Memory B cell (primary cell): Measurements from ENCODE around the gene TRERF1.
A peak's percentile ranks its signal among the peaks of the same experiment; 100 is the strongest.
"Not testable (repeated sequence)": the region's sequence is repeated elsewhere in the genome, so short reads cannot be mapped to it uniquely, and the experiment has no call there.

ENCODE experiments used
- ATAC-seq: fragments of 150-1000 bp; cut with Tn5 transposase; 2 replicates; pipeline ENCODE4 v1.10.0; 2021; ENCODE audit warnings: low read depth, mild to moderate bottlenecking, moderate library complexity
- DNase-seq, 2 donors: peaks; one replicate each; pipeline ENCODE4 v3.0.0; 2022; ENCODE audit warnings: low spot score in 2 of 2
- H3K27ac Mint-ChIP-seq: one replicate; pipeline ENCODE4 v1.8.0; 2022; ENCODE audit warnings: mild to moderate bottlenecking, moderate library complexity, mixed read lengths
- H3K27me3 Mint-ChIP-seq: one replicate; pipeline ENCODE4 v1.8.0; 2022; ENCODE audit warnings: mixed read lengths
- H3K36me3 Mint-ChIP-seq: one replicate; pipeline ENCODE4 v1.8.0; 2022; ENCODE audit warnings: mild to moderate bottlenecking, mixed read lengths
- H3K4me1 Mint-ChIP-seq: one replicate; pipeline ENCODE4 v1.8.0; 2022; ENCODE audit warnings: mixed read lengths
- H3K4me3 Mint-ChIP-seq: one replicate; pipeline ENCODE4 v1.8.0; 2022; ENCODE audit warnings: mild to moderate bottlenecking, moderate library complexity, mixed read lengths
- H3K9me3 Mint-ChIP-seq: one replicate; pipeline ENCODE4 v1.8.0; 2022; ENCODE audit warnings: mixed read lengths

The TRERF1 gene

DNA sequence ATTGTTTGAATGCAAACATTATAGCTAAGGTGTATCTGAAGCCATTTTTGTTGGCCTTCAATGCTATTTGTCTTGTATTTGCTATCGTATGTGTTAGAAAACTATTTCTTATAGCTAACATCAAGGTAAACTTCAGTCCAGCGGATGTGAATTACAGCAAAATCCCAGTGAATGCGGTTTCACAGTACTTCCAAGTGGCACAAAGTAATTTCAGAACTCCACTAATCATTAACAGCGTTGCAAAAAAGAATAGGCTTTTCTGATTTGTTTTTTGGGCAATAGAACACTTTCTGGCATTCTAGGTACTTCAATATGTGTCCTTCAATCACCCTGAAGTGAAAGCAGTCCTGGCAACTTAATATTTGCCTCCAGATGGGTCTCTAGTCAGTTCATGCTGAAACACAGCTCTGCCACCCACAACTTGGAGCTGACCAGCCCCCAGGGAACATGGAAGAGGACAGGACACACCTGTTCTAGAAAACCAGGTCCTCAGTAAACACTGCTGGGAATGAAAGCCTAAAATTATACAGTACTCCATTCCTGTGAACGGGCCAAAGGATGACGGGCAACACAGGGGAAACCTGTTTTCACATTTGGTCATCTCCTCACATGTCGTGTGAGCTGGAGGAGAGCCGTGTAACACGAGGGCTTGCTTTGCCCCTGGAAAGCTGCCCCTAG lies 224.4 kb downstream of the TRERF1 start:
- Mint-ChIP-seq H3K4me3 (no peak overlapping the region), H3K27ac (no peak overlapping the region), H3K27me3 (no peaks in the 10 kb centered on the region), H3K36me3 (peaks cover 8% of the 10 kb centered on the region), H3K9me3 (no peaks in the 10 kb centered on the region), H3K4me1 (no peaks in the 10 kb centered on the region)
- no peak for DNase-seq
- ATAC-seq, result no peak

DNA sequence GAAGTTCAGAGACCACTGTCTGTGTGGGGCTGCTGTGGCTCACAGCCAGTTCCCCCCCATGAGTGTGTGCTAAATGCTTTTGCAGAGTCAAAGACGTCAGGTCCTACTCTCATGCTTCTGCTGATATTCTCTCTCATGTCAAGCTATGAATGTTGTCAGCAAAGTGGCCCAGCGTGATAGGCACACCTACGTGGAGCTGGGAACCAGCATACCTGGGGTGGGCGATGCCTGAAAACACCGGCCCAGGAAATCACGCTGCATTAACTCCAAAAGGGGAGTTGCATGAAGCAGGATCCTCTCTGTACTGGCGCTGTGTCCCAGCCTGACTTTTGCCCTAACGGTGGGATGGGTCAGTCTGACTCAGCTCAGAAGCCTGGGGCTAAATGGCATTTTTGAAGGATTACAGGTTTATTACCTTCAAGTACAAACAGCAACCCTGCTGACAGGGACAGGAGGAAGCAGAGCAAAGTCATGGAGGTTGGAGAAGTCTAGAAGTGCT lies 225.0 kb downstream of the TRERF1 start:
- Mint-ChIP-seq H3K36me3 (peaks cover 5% of the 10 kb centered on the region), H3K27ac (no peak overlapping the region), H3K4me1 (no peaks in the 10 kb centered on the region), H3K9me3 (no peaks in the 10 kb centered on the region), H3K4me3 (no peak overlapping the region), H3K27me3 (no peaks in the 10 kb centered on the region)
- DNase-seq (no peak), ATAC-seq (no peak)

DNA sequence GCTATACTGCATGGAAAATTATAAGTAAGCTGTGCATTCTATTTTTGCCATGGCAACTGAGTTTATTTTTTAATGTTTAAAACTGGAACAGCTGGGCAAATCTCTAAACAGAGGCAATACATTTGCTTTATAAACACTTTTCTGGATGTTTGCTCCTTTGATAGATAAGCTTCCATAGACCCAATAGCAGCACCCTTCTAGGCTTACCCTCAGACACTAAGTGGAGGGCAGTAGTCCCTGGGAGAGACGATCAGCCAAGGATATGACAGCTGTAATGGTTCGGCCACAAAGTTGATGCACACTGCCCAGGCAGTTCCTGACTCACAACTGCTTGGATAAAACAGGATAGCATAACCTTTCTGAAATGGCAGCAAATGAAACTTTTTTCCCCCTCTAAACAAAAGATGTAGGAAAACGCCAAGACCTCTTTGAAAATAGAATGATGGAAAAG lies 225.5 kb downstream of the TRERF1 start:
- Mint-ChIP-seq H3K27me3 (no peaks in the 10 kb centered on the region), H3K4me3 (no peak overlapping the region), H3K27ac (no peak overlapping the region), H3K36me3 (peaks cover 5% of the 10 kb centered on the region), H3K4me1 (no peaks in the 10 kb centered on the region), H3K9me3 (no peaks in the 10 kb centered on the region)
- DNase-seq (no peak), ATAC-seq (no peak)

DNA sequence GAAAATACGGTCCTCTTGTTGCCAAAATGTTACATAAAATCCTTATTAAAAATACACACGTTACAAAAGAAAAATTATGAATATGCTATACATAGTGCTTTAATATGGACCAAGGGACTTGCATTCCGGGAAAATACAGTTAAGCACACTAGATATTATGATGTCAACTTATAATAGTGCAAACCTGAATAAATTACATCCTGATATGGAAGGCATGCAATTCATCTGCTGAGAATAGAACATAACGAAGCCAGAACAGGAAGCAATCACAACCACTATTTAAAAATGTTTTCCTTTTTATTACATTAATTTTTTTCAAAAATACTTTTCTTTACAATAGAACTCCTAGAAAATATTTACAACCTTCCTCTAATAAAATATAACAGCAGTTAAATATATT lies 226.3 kb downstream of the TRERF1 start:
- Mint-ChIP-seq H3K4me3 (no peak overlapping the region), H3K27ac (no peak overlapping the region), H3K4me1 (no peaks in the 10 kb centered on the region), H3K36me3 (peaks cover 5% of the 10 kb centered on the region), H3K9me3 (no peaks in the 10 kb centered on the region), H3K27me3 (no peaks in the 10 kb centered on the region)
- ATAC-seq (no peak), DNase-seq (no peak)

DNA sequence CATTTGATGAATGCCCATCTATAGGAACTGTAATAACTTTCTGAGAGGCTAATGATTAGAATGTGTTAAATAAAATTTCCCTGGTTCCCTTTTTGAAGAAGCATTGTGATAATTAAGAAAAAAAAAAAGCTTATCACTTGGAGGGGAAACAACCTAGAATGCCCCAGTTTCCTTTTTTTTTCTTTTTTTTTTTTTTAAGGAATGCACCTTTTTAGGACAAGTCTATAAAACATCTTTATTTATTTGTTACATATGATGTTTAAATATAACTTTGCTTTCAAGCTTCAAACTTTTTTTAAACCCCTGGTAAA lies 226.7 kb downstream of the TRERF1 start:
- Mint-ChIP-seq H3K27ac (no peak overlapping the region), H3K9me3 (no peaks in the 10 kb centered on the region), H3K4me3 (no peak overlapping the region), H3K27me3 (no peaks in the 10 kb centered on the region), H3K36me3 (peaks cover 5% of the 10 kb centered on the region), H3K4me1 (no peaks in the 10 kb centered on the region)
- ATAC-seq, result no peak
- DNase-seq, result no peak

DNA sequence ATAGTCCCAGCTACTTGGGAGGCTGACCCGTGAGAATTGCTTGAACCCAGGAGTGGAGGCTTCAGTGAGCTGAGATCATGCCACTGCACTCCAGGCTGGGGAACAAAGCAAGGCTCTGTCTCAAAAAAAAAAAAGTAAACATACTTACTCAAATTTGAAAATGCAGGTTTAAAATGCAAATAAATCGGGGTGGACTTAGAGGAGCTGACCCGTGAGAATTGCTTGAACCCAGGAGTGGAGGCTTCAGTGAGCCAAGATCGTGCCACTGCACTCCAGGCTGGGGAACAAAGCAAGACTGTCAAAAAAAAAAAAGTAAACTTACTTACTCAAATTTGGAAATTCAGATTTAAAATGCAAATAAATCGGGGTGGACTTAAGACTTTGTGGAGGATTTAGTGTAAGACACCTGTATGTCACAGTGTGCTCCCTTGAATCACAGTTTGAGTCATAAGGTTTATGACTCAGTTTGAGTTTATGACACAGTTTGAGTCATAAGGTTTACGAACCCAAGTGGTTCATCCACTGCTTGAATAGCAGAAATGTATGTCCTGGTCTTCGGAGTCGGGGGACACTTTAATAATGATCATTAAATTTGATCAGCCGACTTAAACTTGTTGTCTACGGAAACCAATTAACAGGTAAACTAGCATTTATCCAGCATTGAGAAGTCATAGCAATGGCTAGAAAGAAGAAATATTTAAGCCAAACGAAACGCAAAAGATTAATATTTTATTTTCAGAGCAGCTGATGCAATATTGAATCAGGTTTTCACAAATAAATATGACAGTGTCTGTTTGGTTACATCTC lies 227.3 kb downstream of the TRERF1 start:
- H3K4me1 Mint-ChIP-seq, result no peaks in the 10 kb centered on the region
- no peak for DNase-seq

DNA sequence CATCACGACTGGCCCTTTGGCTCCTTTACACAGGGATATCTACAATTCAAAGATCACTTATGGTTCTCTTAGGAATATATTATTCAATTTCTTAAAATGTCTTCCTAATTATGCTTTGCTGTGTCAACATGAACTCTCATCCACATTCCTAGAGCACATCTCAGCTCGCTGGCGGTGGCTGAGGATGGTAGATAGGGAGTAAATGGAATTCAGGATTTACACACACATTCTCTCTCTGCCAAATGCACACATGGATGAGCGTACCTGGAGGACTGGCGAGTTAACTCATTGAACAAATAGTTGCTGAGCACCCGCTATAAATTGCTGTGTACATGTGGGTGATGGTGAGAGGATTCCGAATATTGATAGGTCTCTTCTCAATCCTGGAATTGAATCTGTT lies 229.3 kb downstream of the TRERF1 start:
- ATAC-seq, result no peak
- Mint-ChIP-seq H3K9me3 (no peaks in the 10 kb centered on the region), H3K27ac (no peak overlapping the region)

More for the DNA sequence above, 227.3 kb downstream of the TRERF1 start:
- Mint-ChIP-seq H3K27ac (no peak overlapping the region), H3K9me3 (no peaks in the 10 kb centered on the region), H3K36me3 (peaks cover 4% of the 10 kb centered on the region), H3K4me3 (no peak overlapping the region), H3K27me3 (no peaks in the 10 kb centered on the region)
- no peak for ATAC-seq

DNA sequence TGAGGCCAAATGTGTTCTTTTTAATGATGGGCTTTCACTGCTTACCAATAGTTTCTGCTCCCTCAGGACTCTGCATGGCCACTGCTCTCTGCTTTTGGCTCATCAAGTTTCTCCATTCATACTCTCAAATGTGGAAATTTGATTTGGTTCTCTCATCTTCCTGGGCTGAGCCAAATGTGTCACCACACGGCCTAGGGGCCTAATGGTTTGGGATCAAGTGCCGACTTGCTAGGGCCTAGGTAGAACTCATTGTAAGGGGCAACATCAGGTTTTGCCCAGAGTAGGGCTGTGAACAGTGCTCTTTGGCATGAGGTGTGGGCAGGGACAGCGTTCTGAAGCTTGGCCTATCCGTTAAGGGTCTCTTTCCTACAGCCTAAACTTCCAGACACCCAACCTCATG lies 230.2 kb downstream of the TRERF1 start:
- Mint-ChIP-seq H3K4me3 (no peak overlapping the region), H3K27me3 (no peaks in the 10 kb centered on the region), H3K36me3 (no peaks in the 10 kb centered on the region), H3K27ac (no peak overlapping the region), H3K4me1 (peaks cover 2% of the 10 kb centered on the region), H3K9me3 (no peaks in the 10 kb centered on the region)
- ATAC-seq, result no peak
- no peak for DNase-seq

More for the DNA sequence above, 229.3 kb downstream of the TRERF1 start:
- Mint-ChIP-seq H3K4me3 (no peak overlapping the region), H3K36me3 (no peaks in the 10 kb centered on the region), H3K27me3 (no peaks in the 10 kb centered on the region), H3K4me1 (peaks cover 2% of the 10 kb centered on the region)
- DNase-seq, result no peak

DNA sequence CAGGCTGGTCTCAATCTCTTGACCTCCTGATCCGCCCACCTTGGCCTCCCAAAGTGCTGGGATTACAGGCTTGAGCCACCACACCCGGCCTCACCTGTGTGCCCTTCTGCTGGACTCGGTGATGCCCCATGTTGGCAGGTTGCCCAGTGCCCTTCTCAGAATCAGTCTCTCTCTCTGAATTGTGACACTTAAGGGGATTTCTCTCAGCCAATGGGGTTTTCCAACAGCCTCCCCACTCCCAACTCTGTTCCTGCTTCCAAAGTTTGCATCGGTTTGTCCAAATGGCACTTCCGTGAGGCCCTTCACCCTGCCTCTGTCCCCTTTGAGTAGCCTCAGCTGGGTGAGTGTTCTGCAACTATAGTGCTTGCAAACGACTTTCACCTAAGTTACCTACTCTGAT lies 230.9 kb downstream of the TRERF1 start:
- no peak for DNase-seq
- H3K27me3 Mint-ChIP-seq, result no peaks in the 10 kb centered on the region
- no peak overlapping the region for H3K4me3 Mint-ChIP-seq
- no peak overlapping the region for H3K27ac Mint-ChIP-seq
- peaks cover 1% of the 10 kb centered on the region for H3K36me3 Mint-ChIP-seq
- peaks cover 2% of the 10 kb centered on the region for H3K4me1 Mint-ChIP-seq
- no peak for ATAC-seq
- no peaks in the 10 kb centered on the region for H3K9me3 Mint-ChIP-seq

DNA sequence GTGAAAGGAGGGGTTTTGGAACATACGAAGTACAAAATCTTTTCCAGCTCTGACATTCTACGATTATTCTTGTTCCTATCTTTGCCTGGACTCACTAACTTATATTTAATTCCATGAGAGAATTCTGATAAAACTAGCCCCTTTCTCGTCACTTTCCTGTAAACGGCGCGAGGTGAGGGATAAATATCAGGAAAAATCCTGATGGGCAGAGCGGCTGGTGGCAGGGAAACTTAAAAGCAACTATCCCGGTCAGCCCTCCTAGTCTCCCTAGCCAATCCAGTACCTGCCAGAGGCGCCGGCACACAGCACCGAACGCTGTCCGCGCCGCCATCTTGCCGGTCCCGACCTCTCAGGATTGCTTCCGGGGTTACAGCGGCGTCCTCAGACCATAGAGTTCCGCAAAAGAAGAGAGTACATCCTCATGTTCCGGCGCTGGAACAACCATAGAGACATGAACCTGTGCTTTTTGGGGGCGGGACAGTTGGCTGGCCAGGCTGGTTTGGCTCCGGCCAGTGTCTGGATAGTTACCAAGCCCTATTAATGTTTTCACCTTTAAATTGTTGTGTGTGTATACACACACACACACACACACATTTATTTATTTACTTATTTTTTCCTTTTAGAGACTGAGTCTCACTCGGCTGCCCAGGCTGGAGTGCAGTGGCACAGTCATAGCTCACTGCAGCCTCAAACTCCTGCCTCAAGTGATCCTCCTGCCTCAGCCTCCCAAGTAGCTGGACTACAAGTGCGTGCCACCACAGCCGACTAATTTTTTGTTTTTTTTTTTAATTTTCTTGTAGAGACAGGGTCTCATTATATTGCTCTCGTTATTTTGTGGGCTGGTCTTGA lies 234.0 kb downstream of the TRERF1 start, which contains the start of gene MRPS10:
TSS of gene MRPS10 (minus strand) at position 343 of the 849 bp plus-strand sequence. CDS start at position 331, 12 bp downstream.
- ATAC-seq (peak; percentile 100), DNase-seq (peak; percentile 79 to 87)
- H3K27me3 Mint-ChIP-seq, result no peaks in the 10 kb centered on the region
- H3K9me3 Mint-ChIP-seq, result no peaks in the 10 kb centered on the region
- H3K4me3 Mint-ChIP-seq, result peak within 1 kb of the TSS; percentile 93
- peaks cover 4% of the 10 kb centered on the region for H3K4me1 Mint-ChIP-seq
- H3K36me3 Mint-ChIP-seq, result peaks cover 5% of the 10 kb centered on the region
- peak within 1 kb of the TSS; percentile 94 for H3K27ac Mint-ChIP-seq

DNA sequence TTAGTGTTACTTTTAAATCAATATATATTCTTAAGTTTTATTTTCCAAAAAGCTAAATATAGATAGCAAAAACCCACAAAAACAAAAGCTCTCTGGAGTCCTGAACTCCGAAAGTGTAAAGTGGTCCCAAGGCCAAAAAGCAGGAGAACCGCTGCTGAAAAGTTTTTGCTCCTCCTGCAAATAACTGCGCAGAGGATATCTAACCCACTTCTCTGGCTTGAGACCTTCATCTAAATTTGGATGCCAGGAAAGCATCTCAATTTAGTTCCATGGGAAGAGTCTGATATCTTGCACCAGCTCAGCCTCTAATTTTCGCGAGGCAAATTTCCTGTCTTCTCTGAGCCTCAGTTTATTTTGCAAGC lies 234.6 kb downstream of the TRERF1 start:
- no peak for ATAC-seq
- Mint-ChIP-seq H3K36me3 (peaks cover 8% of the 10 kb centered on the region), H3K4me1 (peaks cover 4% of the 10 kb centered on the region), H3K4me3 (peak overlapping the region; percentile 93), H3K27ac (peak overlapping the region; percentile 94), H3K9me3 (no peaks in the 10 kb centered on the region), H3K27me3 (no peaks in the 10 kb centered on the region)
- no peak for DNase-seq

DNA sequence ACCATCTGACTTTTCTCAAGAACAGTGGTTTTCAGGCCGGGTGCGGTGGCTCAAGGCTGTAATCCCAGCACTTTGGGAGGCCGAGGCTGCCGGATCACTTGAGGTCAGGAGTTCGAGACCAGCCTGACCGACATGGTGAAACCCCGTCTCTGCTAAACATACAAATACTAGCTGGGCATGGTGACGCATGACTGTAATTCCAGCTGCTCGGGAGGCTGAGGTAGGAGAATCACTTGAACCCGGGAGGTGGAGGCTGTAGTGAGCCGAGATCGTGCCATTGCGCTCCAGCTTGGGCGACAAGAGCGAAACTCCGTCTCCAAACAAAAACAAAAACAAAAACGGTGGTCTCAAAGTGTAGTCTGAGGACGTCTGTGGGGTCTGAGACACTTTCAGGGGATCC lies 235.2 kb downstream of the TRERF1 start:
- not testable (repeated sequence) for H3K27me3 Mint-ChIP-seq, H3K36me3 Mint-ChIP-seq, DNase-seq, H3K4me1 Mint-ChIP-seq, H3K9me3 Mint-ChIP-seq, ATAC-seq
- H3K4me3 Mint-ChIP-seq, result peak overlapping the region; percentile 70
- peak overlapping the region; percentile 65 for H3K27ac Mint-ChIP-seq

DNA sequence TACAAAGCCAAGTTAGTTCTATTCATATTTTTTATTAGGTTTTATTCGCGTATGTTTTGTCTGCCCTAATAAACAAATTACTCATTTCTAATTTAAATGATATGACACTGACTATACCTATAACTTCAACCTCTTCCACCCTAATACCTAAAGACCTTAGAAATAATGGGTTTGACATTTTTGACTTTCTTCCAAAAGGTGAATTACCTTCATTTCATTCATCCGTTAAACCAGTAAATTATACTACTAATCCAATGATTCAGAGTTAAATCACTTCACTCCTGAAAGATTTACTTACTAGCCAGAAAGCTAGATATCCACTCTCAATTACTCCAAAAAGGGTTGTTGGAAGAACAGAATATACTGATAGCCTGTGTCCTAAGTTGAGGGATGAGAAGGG lies 239.3 kb downstream of the TRERF1 start:
- Mint-ChIP-seq H3K27me3 (no peaks in the 10 kb centered on the region), H3K4me3 (no peak overlapping the region), H3K9me3 (no peaks in the 10 kb centered on the region), H3K27ac (no peak overlapping the region), H3K36me3 (peaks cover 18% of the 10 kb centered on the region), H3K4me1 (peaks cover 3% of the 10 kb centered on the region)
- no peak for ATAC-seq
- DNase-seq, result no peak

DNA sequence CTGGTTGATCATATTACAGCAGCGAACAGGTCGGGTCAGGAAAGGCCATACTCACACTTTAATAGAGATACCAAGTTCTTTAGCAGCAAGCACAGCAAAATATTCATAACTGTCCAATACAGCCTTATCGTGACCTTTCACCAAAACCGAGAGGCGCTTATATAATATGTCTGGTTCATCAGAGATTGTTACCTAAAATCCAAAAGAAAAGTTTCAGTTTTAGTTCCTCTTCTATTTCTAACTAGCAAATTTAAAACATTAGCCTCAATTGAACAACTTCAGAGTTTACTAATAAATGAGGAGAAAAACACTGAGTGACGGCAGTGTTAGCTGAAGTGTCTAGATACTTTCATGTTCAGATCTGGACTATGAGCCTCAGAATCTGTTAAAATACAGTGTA lies 240.0 kb downstream of the TRERF1 start:
- Mint-ChIP-seq H3K27me3 (no peaks in the 10 kb centered on the region), H3K9me3 (no peaks in the 10 kb centered on the region), H3K36me3 (peaks cover 19% of the 10 kb centered on the region), H3K4me3 (no peak overlapping the region), H3K4me1 (peaks cover 3% of the 10 kb centered on the region), H3K27ac (no peak overlapping the region)
- DNase-seq (no peak), ATAC-seq (no peak)
